ENCODE results near the gene ZNF280A.

The ZNF280A gene, protein sequence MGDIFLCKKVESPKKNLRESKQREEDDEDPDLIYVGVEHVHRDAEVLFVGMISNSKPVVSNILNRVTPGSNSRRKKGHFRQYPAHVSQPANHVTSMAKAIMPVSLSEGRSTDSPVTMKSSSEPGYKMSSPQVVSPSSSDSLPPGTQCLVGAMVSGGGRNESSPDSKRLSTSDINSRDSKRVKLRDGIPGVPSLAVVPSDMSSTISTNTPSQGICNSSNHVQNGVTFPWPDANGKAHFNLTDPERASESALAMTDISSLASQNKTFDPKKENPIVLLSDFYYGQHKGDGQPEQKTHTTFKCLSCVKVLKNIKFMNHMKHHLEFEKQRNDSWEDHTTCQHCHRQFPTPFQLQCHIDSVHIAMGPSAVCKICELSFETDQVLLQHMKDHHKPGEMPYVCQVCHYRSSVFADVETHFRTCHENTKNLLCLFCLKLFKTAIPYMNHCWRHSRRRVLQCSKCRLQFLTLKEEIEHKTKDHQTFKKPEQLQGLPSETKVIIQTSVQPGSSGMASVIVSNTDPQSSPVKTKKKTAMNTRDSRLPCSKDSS

GRCh38 chr22:22520020-22520656 is at the start of gene ZNF280A:
TSS of gene ZNF280A (minus strand) at chr22:22520270. CDS start at chr22:22515630, 4,640 bp downstream.
- FAIRE-seq, result no peak

- FAIRE-seq, result no peak
These were observed 49.1 kb upstream of the ZNF280A start for GRCh38 chr22:22569218-22569617.

- no peak for FAIRE-seq
These were observed 45.9 kb upstream of the ZNF280A start for GRCh38 chr22:22565981-22566380.

DNA sequence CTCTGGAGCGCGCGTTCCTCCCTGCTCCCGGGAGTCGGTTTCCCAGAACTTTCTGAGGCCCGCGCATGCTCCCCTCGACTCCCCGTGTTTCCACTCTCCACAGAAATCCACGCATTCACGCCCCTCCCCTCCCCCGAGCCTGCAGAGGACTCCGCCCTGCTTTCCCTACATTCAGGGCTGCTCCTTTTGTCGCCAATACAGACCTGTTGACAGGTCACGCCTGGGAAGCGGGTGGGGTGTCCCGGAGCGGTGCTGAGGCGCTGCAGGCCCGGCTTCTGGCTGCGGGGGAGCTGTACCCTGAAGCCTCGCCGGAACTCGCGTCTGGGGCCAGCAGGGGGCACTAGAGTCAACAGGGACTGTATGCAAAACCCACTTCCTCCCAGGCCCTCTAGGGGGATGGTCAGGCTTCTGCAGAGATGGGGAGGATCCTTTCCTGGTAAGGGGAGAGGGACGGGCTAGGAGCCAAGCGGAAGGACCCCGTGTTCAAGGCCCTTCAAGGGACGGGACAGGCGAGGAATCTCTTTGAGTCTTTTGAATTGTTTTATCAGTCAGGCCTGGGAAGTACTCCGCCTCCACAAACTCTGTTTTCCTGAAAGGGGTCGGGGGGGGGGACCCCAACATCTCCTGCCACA is 39.0 kb upstream of the ZNF280A start, which contains the start of gene PRAME:
PRAME (minus strand) TSS at position 294 of the 632 bp plus-strand sequence. CDS start 2,433 bp downstream, outside the sequence.
- no peak for FAIRE-seq

- FAIRE-seq, result no peak
These were observed 38.3 kb upstream of the ZNF280A start for GRCh38 chr22:22558071-22558971.

- no peak for FAIRE-seq
These were observed 37.2 kb upstream of the ZNF280A start for GRCh38 chr22:22556995-22557925.

- no peak for FAIRE-seq
These were observed 36.5 kb upstream of the ZNF280A start for GRCh38 chr22:22556578-22556977.

DNA sequence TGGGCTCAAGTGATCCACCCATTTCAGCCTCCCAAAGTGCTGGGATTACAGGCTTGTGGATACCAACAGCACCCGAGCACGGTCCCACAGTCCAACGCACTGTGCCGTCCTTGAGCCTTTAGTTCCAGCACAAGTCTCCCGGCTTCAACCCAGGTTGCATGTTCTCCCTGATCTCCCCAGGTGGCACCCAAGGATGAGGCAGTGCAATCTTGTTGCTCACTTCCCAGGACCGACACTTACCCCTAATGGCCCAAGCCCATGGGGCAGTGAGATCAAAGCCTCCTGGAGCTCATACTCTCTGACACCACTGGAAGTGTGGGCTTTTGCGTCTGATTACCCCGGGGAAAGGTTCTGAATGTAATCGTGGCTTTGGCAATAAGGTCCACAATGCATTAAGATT is 35.5 kb upstream of the ZNF280A start:
- no peak for FAIRE-seq

GRCh38 chr22:22554587-22555284 is 34.7 kb upstream of the ZNF280A start:
- FAIRE-seq, result no peak

GRCh38 chr22:22553735-22554586 is 33.9 kb upstream of the ZNF280A start:
- FAIRE-seq, result no peak

DNA sequence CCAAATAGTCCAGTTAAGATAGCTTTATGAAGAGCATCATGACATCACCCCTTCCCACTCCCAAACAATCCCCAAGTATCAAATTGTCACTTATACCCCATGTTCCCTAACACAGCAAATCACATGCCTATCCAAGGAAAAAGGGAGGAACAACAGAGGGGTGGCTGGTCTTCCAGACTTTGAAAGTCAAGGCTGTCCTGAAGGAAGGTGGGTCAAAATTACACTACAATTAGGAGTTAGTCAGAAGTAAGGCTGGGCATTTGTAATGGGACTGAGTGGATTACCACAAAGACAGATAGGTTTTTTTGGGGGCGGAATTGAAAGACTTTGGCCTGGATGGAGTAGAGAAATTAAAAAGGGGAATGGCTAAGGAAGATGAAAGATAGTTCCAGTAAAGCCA is 33.1 kb upstream of the ZNF280A start:
- no peak for FAIRE-seq

GRCh38 chr22:22552630-22553029 is 32.6 kb upstream of the ZNF280A start:
- no peak for FAIRE-seq

GRCh38 chr22:22550789-22551434 is 30.8 kb upstream of the ZNF280A start:
- FAIRE-seq, result no peak

- no peak for FAIRE-seq
These were observed 28.8 kb upstream of the ZNF280A start for GRCh38 chr22:22548910-22549309.

DNA sequence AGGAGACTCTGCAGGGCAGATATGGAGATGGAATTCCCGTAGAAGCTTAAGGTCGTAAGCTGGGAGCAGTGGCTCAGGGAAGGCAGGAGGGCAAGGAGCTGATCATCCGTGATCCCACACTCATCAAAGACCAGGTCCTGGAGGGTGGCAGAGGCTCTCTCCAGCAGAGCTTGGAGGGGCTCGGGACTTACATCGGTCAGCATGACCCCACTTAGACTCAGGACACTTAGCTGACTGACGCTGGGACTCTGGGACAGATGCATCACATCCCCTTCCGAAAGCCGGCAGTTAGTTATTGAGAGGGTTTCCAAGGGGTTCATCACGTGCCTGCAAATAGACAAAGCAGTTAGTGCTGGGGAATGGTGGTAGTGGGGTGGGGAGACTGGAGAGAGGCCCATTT is 28.2 kb upstream of the ZNF280A start:
- FAIRE-seq, result no peak

GRCh38 chr22:22547692-22548300 is 27.7 kb upstream of the ZNF280A start:
- no peak for FAIRE-seq

GRCh38 chr22:22547226-22547625 is 27.2 kb upstream of the ZNF280A start:
- no peak for FAIRE-seq

DNA sequence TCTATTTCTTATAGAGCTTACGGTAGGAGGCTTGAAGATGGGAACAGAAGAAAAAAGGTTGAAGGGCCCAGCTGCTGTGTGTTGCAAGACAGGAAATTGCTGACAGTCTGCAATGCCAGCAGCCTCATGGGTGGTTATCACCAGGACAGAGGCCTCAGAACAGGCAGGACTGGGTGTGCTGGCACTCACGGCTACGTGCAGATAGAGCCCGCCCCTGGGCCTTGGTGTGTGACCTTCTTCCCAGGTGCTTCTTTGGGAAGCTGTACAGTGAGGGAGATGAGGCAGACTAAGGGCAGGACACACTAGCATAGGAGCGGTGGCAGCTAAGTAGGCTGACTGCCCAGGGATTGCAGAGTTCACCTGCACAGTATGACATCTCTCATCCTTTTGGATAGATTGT is 26.4 kb upstream of the ZNF280A start:
- FAIRE-seq, result no peak

DNA sequence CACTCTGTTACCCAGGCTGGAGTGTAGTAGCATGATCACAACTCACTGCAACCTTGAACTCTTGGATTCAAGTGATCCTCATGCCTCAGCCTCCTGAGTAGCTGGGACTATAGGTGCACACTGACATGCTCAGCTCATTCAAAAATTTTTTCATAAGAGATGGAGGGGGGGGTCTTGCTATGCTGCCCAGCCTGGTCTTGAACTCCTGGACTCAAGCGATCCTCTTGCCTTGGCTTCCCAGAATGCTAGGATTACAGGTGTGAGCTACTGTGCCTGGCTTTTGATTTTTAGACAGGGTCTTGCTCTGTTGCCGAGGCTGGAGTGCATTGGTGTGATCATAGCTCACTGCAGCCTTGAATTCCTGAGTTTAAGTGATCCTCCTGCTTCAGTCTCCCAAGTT is 25.0 kb upstream of the ZNF280A start:
- no peak for FAIRE-seq
